GM12878 (cell line): ENCODE measurements around the gene HSBP1L1. TPM values are rescaled to one million over a fixed set of nuclear protein-coding genes. Genes with fewer than 3 reads are reported as not detected.
"Not testable (repeated sequence)": the region's sequence is repeated elsewhere in the genome, so short reads cannot be mapped to it uniquely, and the experiment has no call there.

Experiments used
- ATAC-seq: fragments of 200-7000 bp; cut with Tn5 transposase; 3 replicates; pipeline ENCODE4 v1.9.1; 2020; ENCODE audit warnings: mild to moderate bottlenecking, moderate library complexity
- BruUV-seq: library from RNA; stranded (reverse); fragments of 400-500 nt; replicated peaks from 2 replicates; lab custom pipeline; 2021; lab: Mats Ljungman, UMichigan
- CTCF ChIA-PET: fragments of 300-600 bp; sonication (Branson Sonifier 250); formaldehyde crosslinking; extraction: SDS; loops from one replicate; lab custom pipeline; 2021; ENCODE audit warnings: inconsistent platforms; lab: Yijun Ruan, JAX
- POLR2A ChIA-PET: fragments of 350-600 bp; formaldehyde crosslinking; extraction: SDS; loops from one replicate; lab custom pipeline; 2021; ENCODE audit warnings: inconsistent platforms; lab: Charles Lee
- RAD21 ChIA-PET: fragments of 300-600 bp; sonication (Branson Sonifier 250); formaldehyde crosslinking; loops from one replicate; lab custom pipeline; 2023; ENCODE audit warnings: antibody characterized with exemption; ENCODE audit not compliant: unreplicated experiment; lab: Charles Lee
- SMC1A ChIA-PET: fragments of 300-600 bp; sonication (Branson Sonifier 250); formaldehyde crosslinking; loops from one replicate; lab custom pipeline; 2023; ENCODE audit not compliant: unreplicated experiment, uncharacterized antibody; lab: Charles Lee
- DNase-seq: peaks from one replicate; pipeline ENCODE4 v3.0.0-alpha.2; 2011; ENCODE audit warnings: low read depth, low spot score
- FAIRE-seq: peaks from 3 replicates; lab custom pipeline; 2011; peaks lifted over from hg19 to GRCh38; lab: Jason Lieb, UNC
- H2AFZ ChIP-seq: 2 replicates; pipeline ENCODE4 v1.6.0; 2011; ENCODE audit warnings: low read depth, low read length, control low read depth; ENCODE audit not compliant: control insufficient read depth
- H3K27ac ChIP-seq: 2 replicates; pipeline ENCODE4 v1.5.1; 2011; ENCODE audit warnings: control low read depth; ENCODE audit not compliant: control insufficient read depth, insufficient read depth
- H3K27me3 ChIP-seq, 2 experiments: replicated peaks in 1 of 2; 2 replicates each; pipeline versions ENCODE4 v1.6.0 to v1.6.1; 2011; ENCODE audit warnings: low read length in 1 of 2; ENCODE audit not compliant: control insufficient read depth in 2 of 2, insufficient read depth in 2 of 2
- H3K36me3 ChIP-seq, 2 experiments: 2 replicates each; pipeline ENCODE4 v1.5.1; 2011; ENCODE audit warnings: low read length in 1 of 2; ENCODE audit not compliant: control insufficient read depth in 2 of 2, insufficient read depth in 2 of 2
- H3K4me1 ChIP-seq: 2 replicates; pipeline ENCODE4 v1.6.1; 2011; ENCODE audit warnings: mild to moderate bottlenecking, low read length, moderate library complexity, mixed read lengths; ENCODE audit not compliant: control insufficient read depth, insufficient read depth
- H3K4me2 ChIP-seq: 2 replicates; pipeline ENCODE4 v1.6.0; 2011; ENCODE audit warnings: control low read depth; ENCODE audit not compliant: control insufficient read depth, insufficient read depth
- H3K4me3 ChIP-seq: fragments of 200-600 bp; sonication (generic); 2 replicates; pipeline ENCODE4 v1.5.1; 2016
- H3K79me2 ChIP-seq: 2 replicates; pipeline ENCODE4 v1.6.0; 2011; ENCODE audit warnings: low read length; ENCODE audit not compliant: control insufficient read depth, insufficient read depth
- H3K9ac ChIP-seq: 2 replicates; pipeline ENCODE4 v1.8.0; 2011; ENCODE audit warnings: low read length, control low read depth, mixed read lengths; ENCODE audit not compliant: control insufficient read depth, insufficient read depth
- H3K9me3 ChIP-seq: replicated peaks from 3 replicates; pipeline ENCODE4 v1.5.1; 2011; ENCODE audit warnings: mild to moderate bottlenecking, low read length; ENCODE audit not compliant: control insufficient read depth, insufficient read depth
- H4K20me1 ChIP-seq: 2 replicates; pipeline ENCODE4 v1.6.0; 2011; ENCODE audit not compliant: control insufficient read depth, insufficient read depth
- BRCA1 ChIP-seq: IDR thresholded peaks from 2 replicates; pipeline ENCODE4 v1.6.1; 2011; ENCODE audit warnings: low read depth, low read length, improper control_type of control experiment
- CBX3 ChIP-seq: fragments of 200-600 bp; sonication (generic); IDR thresholded peaks from 2 replicates; pipeline ENCODE4 v1.6.1; 2016; ENCODE audit warnings: low read depth, borderline replicate concordance
- EED ChIP-seq: sonication (generic); IDR thresholded peaks from 2 replicates; pipeline ENCODE4 v1.6.1; 2016; ENCODE audit warnings: antibody characterized with exemption, low read depth
- ESRRA ChIP-seq: IDR thresholded peaks from 2 replicates; pipeline ENCODE4 v1.6.1; 2012; ENCODE audit warnings: mild to moderate bottlenecking, low read length, improper control_type of control experiment
- EZH2 ChIP-seq: IDR thresholded peaks from 2 replicates; pipeline ENCODE4 v1.6.1; 2012; ENCODE audit warnings: low read depth, mild to moderate bottlenecking, control low read depth, inconsistent platforms, low read length, borderline replicate concordance; ENCODE audit not compliant: control insufficient read depth
- KAT2A ChIP-seq: conservative IDR thresholded peaks from 2 replicates; pipeline ENCODE4 v1.6.1; 2011; ENCODE audit warnings: low read depth, low read length; ENCODE audit not compliant: control insufficient read depth
- MEF2B ChIP-seq: fragments of 450-650 bp; IDR thresholded peaks from 2 replicates; pipeline ENCODE4 v1.6.1; 2018; ENCODE audit warnings: mild to moderate bottlenecking, moderate library complexity; ENCODE audit not compliant: partially characterized antibody, poor library complexity, severe bottlenecking
- SIN3A ChIP-seq: IDR thresholded peaks from 2 replicates; pipeline ENCODE4 v1.6.1; 2012; ENCODE audit warnings: low read depth, low read length, improper control_type of control experiment
- TARDBP ChIP-seq: IDR thresholded peaks from 2 replicates; pipeline ENCODE4 v1.6.1; 2016; ENCODE audit warnings: borderline replicate concordance
- WGBS: methylation state at CpG from one replicate; pipeline ENCODE4 v1.1.6; 2016; ENCODE audit warnings: low lambda C conversion rate; ENCODE audit not compliant: insufficient replicate concordance, insufficient coverage; ENCODE audit errors: missing lambda C conversion rate; 5-methylcytosine and 5-hydroxymethylcytosine counted together
- in situ Hi-C: fragments of 300-500 bp; cut with MboI; formaldehyde crosslinking; loops from 9 replicates; pipeline ENCODE4 v1.14.3; 2018; ENCODE audit warnings: mixed read lengths
- intact Hi-C: fragments of 100-400 bp; cut with micrococcal nuclease; formaldehyde crosslinking; loops from one replicate; pipeline ENCODE4 v1.14.2; 2022; ENCODE audit not compliant: unreplicated experiment
- polyA plus RNA-seq, 11 experiments: library from polyadenylated mRNA; depleted of rRNA in 4 of 11; unstranded in 6 of 11; stranded (reverse) in 5 of 11; fragments of >200 nt; fragmentation: Nextera tagmentation in 4 of 11; fragmentation: Illumina TruSeq in 1 of 11; extraction: Ambion mirVana in 4 of 11; extraction: Trizol in 1 of 11; gene quantifications; 1 replicate in 1 of 11; 2 replicates in 10 of 11; pipeline versions ENCODE4 v1.2.1 to v1.2.3, GENCODE V29; 2011 to 2016; ENCODE audit warnings: inconsistent platforms in 2 of 11, missing spikeins in 2 of 11, low read depth in 1 of 11
- total RNA-seq, 4 experiments: library from RNA; depleted of rRNA in 3 of 4; stranded (reverse); fragments of >200 nt in 3 of 4; fragmentation: Illumina TruSeq in 1 of 4; extraction: Trizol in 1 of 4; gene quantifications; 2 replicates each; pipeline versions ENCODE4 v1.2.1 to v1.2.3, GENCODE V29; 2013 to 2021
- TF ChIP-seq, protein P1 (sequence below): fragments of 450-650 bp; IDR thresholded peaks from 2 replicates; pipeline ENCODE4 v1.6.1; 2017; ENCODE audit warnings: mild to moderate bottlenecking, moderate library complexity

Gene HSBP1L1
- total and polyA plus RNA-seq, 10 of the 15 experiments (the other 5 are each of a cell fraction or from before 2014, with no cell fraction given) = 0.97 to 14.0 (median 6.9) TPM; not detected in 1

DNA sequence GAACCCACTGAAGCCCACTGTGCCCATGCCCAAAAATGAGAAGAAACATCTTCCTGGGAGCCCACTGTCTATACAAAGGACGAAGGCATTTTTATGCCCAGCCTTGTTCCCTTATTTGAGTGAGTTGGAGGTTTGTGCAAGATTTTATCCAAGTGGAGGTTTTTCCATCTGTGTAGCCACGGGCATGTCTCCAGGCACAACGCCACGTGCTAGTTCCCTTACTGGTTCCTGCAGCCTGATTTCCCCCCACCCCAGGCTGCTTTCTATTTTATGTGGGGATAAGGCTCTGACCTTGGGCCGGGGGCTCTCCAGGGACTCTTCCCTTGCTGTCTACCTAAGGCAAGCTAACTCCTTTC is 46.1 kb downstream of the HSBP1L1 start:
- WGBS = 41% methylated on average over 5 of the region's 5 CpGs

GRCh38 chr18:80011496-80012137 is 47.2 kb downstream of the HSBP1L1 start:
- POLR2A ChIA-PET, ATAC-seq, H3K27me3 ChIP-seq, H3K4me2 ChIP-seq, H3K9ac ChIP-seq, H3K4me1 ChIP-seq, intact Hi-C loops, BruUV-seq, RAD21 ChIA-PET, H2AFZ ChIP-seq, in situ Hi-C loops, H3K4me3 ChIP-seq, H3K79me2 ChIP-seq, H4K20me1 ChIP-seq, H3K36me3 ChIP-seq, SMC1A ChIA-PET, H3K9me3 ChIP-seq, CTCF ChIA-PET, FAIRE-seq, DNase-seq, H3K27ac ChIP-seq: not testable (repeated sequence)
- 72% methylated on average over 14 of the region's 14 CpGs for WGBS

More for the DNA sequence above, 46.1 kb downstream of the HSBP1L1 start:
- H3K27ac ChIP-seq = no peak overlapping the region
- no peaks in the 10 kb centered on the region; the same call in 2 of the 3 replicates for H3K9me3 ChIP-seq
- no peak for FAIRE-seq
- TF ChIP-seq BRCA1 = no peak
- TF ChIP-seq CBX3 = no peak
- TF ChIP-seq ESRRA = no peak
- TF ChIP-seq EED = no peak
- no peak for TF ChIP-seq TARDBP
- TF ChIP-seq, protein P1, sequence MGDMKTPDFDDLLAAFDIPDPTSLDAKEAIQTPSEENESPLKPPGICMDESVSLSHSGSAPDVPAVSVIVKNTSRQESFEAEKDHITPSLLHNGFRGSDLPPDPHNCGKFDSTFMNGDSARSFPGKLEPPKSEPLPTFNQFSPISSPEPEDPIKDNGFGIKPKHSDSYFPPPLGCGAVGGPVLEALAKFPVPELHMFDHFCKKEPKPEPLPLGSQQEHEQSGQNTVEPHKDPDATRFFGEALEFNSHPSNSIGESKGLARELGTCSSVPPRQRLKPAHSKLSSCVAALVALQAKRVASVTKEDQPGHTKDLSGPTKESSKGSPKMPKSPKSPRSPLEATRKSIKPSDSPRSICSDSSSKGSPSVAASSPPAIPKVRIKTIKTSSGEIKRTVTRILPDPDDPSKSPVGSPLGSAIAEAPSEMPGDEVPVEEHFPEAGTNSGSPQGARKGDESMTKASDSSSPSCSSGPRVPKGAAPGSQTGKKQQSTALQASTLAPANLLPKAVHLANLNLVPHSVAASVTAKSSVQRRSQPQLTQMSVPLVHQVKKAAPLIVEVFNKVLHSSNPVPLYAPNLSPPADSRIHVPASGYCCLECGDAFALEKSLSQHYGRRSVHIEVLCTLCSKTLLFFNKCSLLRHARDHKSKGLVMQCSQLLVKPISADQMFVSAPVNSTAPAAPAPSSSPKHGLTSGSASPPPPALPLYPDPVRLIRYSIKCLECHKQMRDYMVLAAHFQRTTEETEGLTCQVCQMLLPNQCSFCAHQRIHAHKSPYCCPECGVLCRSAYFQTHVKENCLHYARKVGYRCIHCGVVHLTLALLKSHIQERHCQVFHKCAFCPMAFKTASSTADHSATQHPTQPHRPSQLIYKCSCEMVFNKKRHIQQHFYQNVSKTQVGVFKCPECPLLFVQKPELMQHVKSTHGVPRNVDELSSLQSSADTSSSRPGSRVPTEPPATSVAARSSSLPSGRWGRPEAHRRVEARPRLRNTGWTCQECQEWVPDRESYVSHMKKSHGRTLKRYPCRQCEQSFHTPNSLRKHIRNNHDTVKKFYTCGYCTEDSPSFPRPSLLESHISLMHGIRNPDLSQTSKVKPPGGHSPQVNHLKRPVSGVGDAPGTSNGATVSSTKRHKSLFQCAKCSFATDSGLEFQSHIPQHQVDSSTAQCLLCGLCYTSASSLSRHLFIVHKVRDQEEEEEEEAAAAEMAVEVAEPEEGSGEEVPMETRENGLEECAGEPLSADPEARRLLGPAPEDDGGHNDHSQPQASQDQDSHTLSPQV = no peak
- TF ChIP-seq SIN3A = no peak
- TF ChIP-seq MEF2B = no peak
- no peak for TF ChIP-seq EZH2
- no peak for TF ChIP-seq KAT2A
- no peak overlapping the region for H3K4me2 ChIP-seq
- H4K20me1 ChIP-seq = no peaks in the 10 kb centered on the region
- BruUV-seq = no TSS peak
- in situ Hi-C loops = no loop called here
- H3K27me3 ChIP-seq = no peaks in the 10 kb centered on the region
- no peak overlapping the region for H3K9ac ChIP-seq
- ChIA-PET SMC1A (no interaction called here), CTCF (no interaction called here), RAD21 (no interaction called here), POLR2A (interaction anchor here (1.1 kb wide), 1 partner anchor 17 kb away, joined by 3 read pairs; no protein-coding TSS in a partner anchor)
- H3K79me2 ChIP-seq = no peaks in the 10 kb centered on the region
- intact Hi-C loops = no loop called here
- H3K4me3 ChIP-seq = no peak overlapping the region
- H3K4me1 ChIP-seq = no peaks in the 10 kb centered on the region
- H3K36me3 ChIP-seq = no peaks in the 10 kb centered on the region
- ATAC-seq = no peak
- no peak for DNase-seq
- no peak overlapping the region for H2AFZ ChIP-seq
